K562 (cell line): ENCODE measurements around the gene CEP192. TPM values are rescaled to one million over a fixed set of nuclear protein-coding genes. Genes with fewer than 3 reads are reported as not detected.

Experiments
- FOXP4 ChIP-seq: sonication (generic); formaldehyde crosslinking; IDR thresholded peaks from 2 replicates; pipeline ENCODE4 v1.8.0; 2022; ENCODE audit warnings: mild to moderate bottlenecking, missing genetic modification reagents, borderline replicate concordance
- GATAD2A ChIP-seq: fragments of 450-650 bp; IDR thresholded peaks from 2 replicates; pipeline ENCODE4 v1.6.1; 2017
- KDM1A ChIP-seq, 2 experiments: fragments of 450-650 bp; IDR thresholded peaks; 2 replicates each; pipeline ENCODE4 v1.6.1; 2016; ENCODE audit warnings: mild to moderate bottlenecking in 2 of 2
- LCOR ChIP-seq: sonication (generic); formaldehyde crosslinking; IDR thresholded peaks from 2 replicates; pipeline ENCODE4 v1.8.0; 2022; ENCODE audit warnings: mild to moderate bottlenecking, missing genetic modification reagents
- MCM5 ChIP-seq: fragments of 450-650 bp; IDR thresholded peaks from 2 replicates; pipeline ENCODE4 v1.6.1; 2016; ENCODE audit warnings: low read depth
- MLX ChIP-seq, 2 experiments: fragments of 450-650 bp in 1 of 2; sonication (generic) in 1 of 2; formaldehyde crosslinking; conservative IDR thresholded peaks; 2 replicates each; pipeline versions ENCODE4 v1.4.0 to v1.8.1; 2020 to 2022; ENCODE audit warnings: mild to moderate bottlenecking in 1 of 2, missing genetic modification reagents in 1 of 2
- NFE2 ChIP-seq: IDR thresholded peaks from 2 replicates; pipeline ENCODE4 v1.6.1; 2014; ENCODE audit warnings: antibody characterized with exemption, low read depth
- RBBP5 ChIP-seq: fragments of 200-600 bp; sonication (generic); IDR thresholded peaks from 2 replicates; pipeline ENCODE4 v1.6.1; 2012; ENCODE audit warnings: borderline replicate concordance, mild to moderate bottlenecking, low read length, control low read depth, inconsistent platforms; ENCODE audit not compliant: insufficient read depth, poor library complexity, severe bottlenecking
- SMARCC2 ChIP-seq: fragments of 450-650 bp; IDR thresholded peaks from 2 replicates; pipeline ENCODE4 v1.6.1; 2017; ENCODE audit warnings: antibody characterized with exemption, moderate library complexity, mild to moderate bottlenecking, low read depth
- SOX6 ChIP-seq: fragments of 450-650 bp; IDR thresholded peaks from 2 replicates; pipeline ENCODE4 v1.6.1; 2014; ENCODE audit warnings: mild to moderate bottlenecking
- TAF9B ChIP-seq: fragments of 450-650 bp; IDR thresholded peaks from 2 replicates; pipeline ENCODE4 v1.6.1; 2018; ENCODE audit warnings: mild to moderate bottlenecking; ENCODE audit not compliant: partially characterized antibody
- THRA ChIP-seq: fragments of 450-650 bp; IDR thresholded peaks from 2 replicates; pipeline ENCODE4 v1.6.1; 2017; ENCODE audit warnings: mild to moderate bottlenecking, moderate library complexity
- ZBTB11 ChIP-seq, 3 experiments: fragments of 200-800 bp in 1 of 3; fragments of 250-450 bp in 1 of 3; fragments of 450-650 bp in 1 of 3; sonication (Bioruptor Pico) in 1 of 3; sonication (Bioruptor generic) in 1 of 3; formaldehyde crosslinking in 1 of 3; IDR thresholded peaks; 2 replicates each; pipeline versions ENCODE4 v1.6.1 to v1.8.0; 2016 to 2022; ENCODE audit warnings: mild to moderate bottlenecking in 2 of 3, missing genetic modification characterization in 2 of 3, missing compliant biosample characterization in 1 of 3, moderate library complexity in 1 of 3
- ZNF239 ChIP-seq: fragments of 250-450 bp; sonication (Bioruptor Pico); IDR thresholded peaks from 2 replicates; pipeline ENCODE4 v1.4.0; 2020; ENCODE audit warnings: mild to moderate bottlenecking
- ZNF263 ChIP-seq: sonication (generic); formaldehyde crosslinking; IDR thresholded peaks from 2 replicates; pipeline ENCODE4 v1.8.0; 2022; ENCODE audit warnings: mild to moderate bottlenecking, missing genetic modification reagents, borderline replicate concordance
- ZNF354B ChIP-seq: fragments of 250-450 bp; sonication (Bioruptor Pico); IDR thresholded peaks from 2 replicates; pipeline ENCODE4 v1.4.0; 2020
- ZNF511 ChIP-seq: sonication (generic); formaldehyde crosslinking; IDR thresholded peaks from 2 replicates; pipeline ENCODE4 v1.8.0; 2022; ENCODE audit warnings: mild to moderate bottlenecking, missing genetic modification reagents
- polyA plus RNA-seq, 8 experiments: library from polyadenylated mRNA; depleted of rRNA in 4 of 8; stranded (reverse) in 5 of 8; unstranded in 3 of 8; fragments of >200 nt; fragmentation: Nextera tagmentation in 2 of 8; fragmentation: Illumina TruSeq in 1 of 8; extraction: Ambion mirVana in 2 of 8; extraction: Trizol in 1 of 8; gene quantifications; 2 replicates each; pipeline versions ENCODE4 v1.2.1 to v1.2.3, GENCODE V29; 2011 to 2014; ENCODE audit warnings: inconsistent platforms in 1 of 8, missing spikeins in 1 of 8
- total RNA-seq, 7 experiments: library from RNA; depleted of rRNA in 6 of 7; stranded (reverse); fragments of >200 nt in 6 of 7; fragmentation: Illumina TruSeq in 2 of 7; extraction: Trizol in 2 of 7; gene quantifications; 2 replicates each; pipeline versions ENCODE4 v1.2.1 to v1.2.3, GENCODE V29; 2011 to 2021; ENCODE audit warnings: low replicate concordance in 1 of 7

The CEP192 gene
- total and polyA plus RNA-seq, 9 of the 15 experiments (the other 6 are each of a cell fraction or from before 2014, with no cell fraction given): 14.4 to 54.4 (median 35.8) TPM

GRCh38 chr18:12990967-12991820 is at the start of gene CEP192 (continued):
- TF ChIP-seq ZBTB11 (CRISPR knock-in tag; IDR thresholded peaks at IDR 0.05) (peak in 1 of 3 experiments; percentile 79; a peak in 2 of 6 replicates), ZNF239 (no peak), ZNF354B (CRISPR knock-in tag) (no peak), ZNF511 (CRISPR knock-in tag) (peak; percentile 94), FOXP4 (CRISPR knock-in tag) (peak; percentile 85), RBBP5 (peak; percentile 93), MLX (CRISPR knock-in tag; conservative IDR thresholded peaks at IDR 0.05) (no peak), GATAD2A (no peak; the same call in 1 of the 2 replicates), THRA (no peak), ZNF263 (peak; percentile 65; the same call in 1 of the 2 replicates), LCOR (peak; percentile 50; the same call in 1 of the 2 replicates), MCM5 (no peak), SOX6 (no peak), KDM1A (IDR thresholded peaks at IDR 0.05) (no peak), NFE2 (no peak), SMARCC2 (no peak), TAF9B (peak; percentile 77)
